Esophagus (tissue), 2 donors: ENCODE measurements around the gene CHST13. TPM values are rescaled to one million over a fixed set of nuclear protein-coding genes. Genes with fewer than 3 reads are reported as not detected.

ENCODE experiments used
- H3K27ac ChIP-seq, 2 donors: one replicate each; pipeline ENCODE4 v1.5.1; 2013; ENCODE audit warnings: low read depth in 2 of 2, mild to moderate bottlenecking in 2 of 2, inconsistent platforms in 1 of 2, low read length in 1 of 2, moderate library complexity in 1 of 2
- H3K27me3 ChIP-seq, 2 donors: one replicate each; pipeline ENCODE4 v1.6.1; 2013; ENCODE audit warnings: low read length in 2 of 2, control low read depth in 1 of 2, mild to moderate bottlenecking in 1 of 2; ENCODE audit not compliant: insufficient read depth in 2 of 2, control insufficient read depth in 1 of 2
- H3K36me3 ChIP-seq, 2 donors: one replicate each; pipeline ENCODE4 v1.6.1; 2013; ENCODE audit warnings: low read length in 1 of 2; ENCODE audit not compliant: control insufficient read depth in 2 of 2, insufficient read depth in 2 of 2
- H3K4me1 ChIP-seq, 2 donors: one replicate each; pipeline ENCODE4 v1.6.1; 2013; ENCODE audit warnings: low read length in 1 of 2; ENCODE audit not compliant: control insufficient read depth in 2 of 2, insufficient read depth in 2 of 2
- H3K4me3 ChIP-seq, 2 donors: one replicate each; pipeline ENCODE4 v1.5.1; 2013; ENCODE audit warnings: low read length in 2 of 2, mild to moderate bottlenecking in 2 of 2, low read depth in 1 of 2, moderate library complexity in 1 of 2
- H3K9me3 ChIP-seq, 2 donors: one replicate each; pipeline ENCODE4 v1.6.1; 2013; ENCODE audit warnings: mild to moderate bottlenecking in 2 of 2, low read depth in 1 of 2, low read length in 1 of 2, moderate library complexity in 1 of 2; ENCODE audit not compliant: control insufficient read depth in 2 of 2, insufficient read depth in 1 of 2
- WGBS, 2 donors: extraction: QIAGEN DNeasy Blood & Tissue Kit; methylation state at CpG; one replicate each; pipeline ENCODE4 v1.1.7; 2013; 5-methylcytosine and 5-hydroxymethylcytosine counted together
- polyA plus RNA-seq, 2 donors: library from polyadenylated mRNA; stranded (reverse); fragments of 200-250 nt; gene quantifications; one replicate each; pipeline ENCODE4 v1.2.3, GENCODE V29; 2013
- donor health status: healthy with polysubstance abuse.
- donor health status: Bipolar disorder and iron deficiency.

CHST13 gene
- polyA plus RNA-seq, 2 donors, result 0.04 TPM; not detected in 1

GRCh38 chr3:126543457-126544061 lies 19.6 kb downstream of the CHST13 start:
- 93% methylated on average over 2 of the region's 2 CpGs for WGBS, 2 donors
- no peaks in the 10 kb centered on the region for H3K36me3 ChIP-seq
- peaks cover 0 to 11% of the 10 kb centered on the region in 2 donors for H3K9me3 ChIP-seq
- no peaks in the 10 kb centered on the region for H3K27me3 ChIP-seq
- H3K4me1 ChIP-seq, result peaks cover 2 to 4% of the 10 kb centered on the region in 2 donors
- H3K27ac ChIP-seq, result no peak overlapping the region
- H3K4me3 ChIP-seq, result no peak overlapping the region

- peaks cover 2 to 4% of the 10 kb centered on the region in 2 donors for H3K4me1 ChIP-seq
- H3K9me3 ChIP-seq, result peaks cover 0 to 11% of the 10 kb centered on the region in 2 donors
- no peaks in the 10 kb centered on the region for H3K27me3 ChIP-seq
- H3K4me3 ChIP-seq, result no peak overlapping the region
- WGBS, 2 donors, result 68 to 70% methylated on average over 7 of the region's 7 CpGs
- no peak overlapping the region for H3K27ac ChIP-seq
- H3K36me3 ChIP-seq, result no peaks in the 10 kb centered on the region
These were observed 20.8 kb downstream of the CHST13 start for GRCh38 chr3:126544596-126545281.

- Histone ChIP-seq H3K36me3 (no peaks in the 10 kb centered on the region), H3K4me1 (no peaks in the 10 kb centered on the region), H3K27me3 (no peaks in the 10 kb centered on the region), H3K9me3 (peaks cover 0 to 9% of the 10 kb centered on the region in 2 donors), H3K4me3 (no peak overlapping the region), H3K27ac (no peak overlapping the region)
- 79 to 81% methylated on average over 5 of the region's 5 CpGs for WGBS, 2 donors
These were observed 21.6 kb downstream of the CHST13 start for GRCh38 chr3:126545544-126545943.

GRCh38 chr3:126546013-126546412 lies 22.1 kb downstream of the CHST13 start:
- Histone ChIP-seq H3K27ac (no peak overlapping the region), H3K9me3 (peaks cover 0 to 9% of the 10 kb centered on the region in 2 donors), H3K27me3 (no peaks in the 10 kb centered on the region), H3K4me3 (no peak overlapping the region), H3K4me1 (no peaks in the 10 kb centered on the region), H3K36me3 (no peaks in the 10 kb centered on the region)
- WGBS, 2 donors, result 92 to 93% methylated on average over 6 of the region's 6 CpGs

- peaks cover 0 to 5% of the 10 kb centered on the region in 2 donors for H3K9me3 ChIP-seq
- H3K27ac ChIP-seq, result no peak overlapping the region
- no peaks in the 10 kb centered on the region for H3K36me3 ChIP-seq
- no peaks in the 10 kb centered on the region for H3K27me3 ChIP-seq
- no peak overlapping the region for H3K4me3 ChIP-seq
- H3K4me1 ChIP-seq, result no peaks in the 10 kb centered on the region
- 68 to 79% methylated on average over 8 of the region's 8 CpGs for WGBS, 2 donors
These were observed 22.7 kb downstream of the CHST13 start for GRCh38 chr3:126546549-126547239.

- Histone ChIP-seq H3K27me3 (no peaks in the 10 kb centered on the region), H3K27ac (no peak overlapping the region), H3K4me1 (no peaks in the 10 kb centered on the region), H3K9me3 (no peaks in the 10 kb centered on the region), H3K36me3 (no peaks in the 10 kb centered on the region), H3K4me3 (no peak overlapping the region)
- 66 to 69% methylated on average over 1 of the region's 1 CpG for WGBS, 2 donors
These were observed 23.8 kb downstream of the CHST13 start for GRCh38 chr3:126547721-126548120.

GRCh38 chr3:126548556-126549466 lies 24.9 kb downstream of the CHST13 start:
- 53 to 56% methylated on average over 9 of the region's 9 CpGs for WGBS, 2 donors
- Histone ChIP-seq H3K4me1 (no peaks in the 10 kb centered on the region), H3K9me3 (no peaks in the 10 kb centered on the region), H3K4me3 (no peak overlapping the region), H3K36me3 (no peaks in the 10 kb centered on the region), H3K27ac (no peak overlapping the region), H3K27me3 (no peaks in the 10 kb centered on the region)

- no peaks in the 10 kb centered on the region for H3K27me3 ChIP-seq
- no peaks in the 10 kb centered on the region for H3K4me1 ChIP-seq
- WGBS, 2 donors, result 75 to 78% methylated on average over 11 to 12 of the region's 12 CpGs
- no peak overlapping the region for H3K4me3 ChIP-seq
- H3K9me3 ChIP-seq, result no peaks in the 10 kb centered on the region
- no peaks in the 10 kb centered on the region for H3K36me3 ChIP-seq
- no peak overlapping the region for H3K27ac ChIP-seq
These were observed 26.0 kb downstream of the CHST13 start for GRCh38 chr3:126549861-126550487.
